Measurements from ENCODE around the gene PRTG.

- no peak for TF ChIP-seq JUN (CRISPR knock-in tag; IDR thresholded peaks at IDR 0.05)
- no peak for TF ChIP-seq KAT7 (CRISPR knock-in tag; IDR thresholded peaks at IDR 0.05; ENCODE audit: borderline replicate concordance)
- no peak for TF ChIP-seq CBX5 (CRISPR knock-in tag; IDR thresholded peaks at IDR 0.05; ENCODE audit: borderline replicate concordance)
- TF ChIP-seq RFXANK (CRISPR knock-in tag; IDR thresholded peaks at IDR 0.05): no peak
- no peak for TF ChIP-seq MIXL1 (CRISPR knock-in tag; IDR thresholded peaks at IDR 0.05)
- TF ChIP-seq, protein P1, sequence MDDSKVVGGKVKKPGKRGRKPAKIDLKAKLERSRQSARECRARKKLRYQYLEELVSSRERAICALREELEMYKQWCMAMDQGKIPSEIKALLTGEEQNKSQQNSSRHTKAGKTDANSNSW (CRISPR knock-in tag; IDR thresholded peaks at IDR 0.05; ENCODE audit: borderline replicate concordance): no peak
- no peak for TF ChIP-seq POLR2AphosphoS5 (IDR thresholded peaks at IDR 0.05; ENCODE audit: low read depth, low read length)
- TF ChIP-seq REST (IDR thresholded peaks at IDR 0.05; ENCODE audit: borderline replicate concordance in 1 of 2, low read depth in 1 of 2, low read length in 2 of 2): no peak
Observed at GRCh38 chr15:55630858-55631257, 112.1 kb downstream of the PRTG start.

Measured in HepG2 (cell line).